Mesenteric fat pad (tissue), 1 donor: ENCODE results near the gene PLEKHB1. TPM values are rescaled to one million over a fixed set of nuclear protein-coding genes. Genes with fewer than 3 reads are reported as not detected.

Experiments
- DNase-seq: peaks from one replicate; pipeline ENCODE4 v3.0.0-alpha.2; 2020; ENCODE audit warnings: low spot score
- total RNA-seq: library from RNA; stranded (reverse); fragmentation: NEBNext Ultra II Directional; extraction: Animal tissue kit (Norgen Biotek cat#: 25700); gene quantifications from one replicate; pipeline ENCODE4 v1.2.1, GENCODE V29; 2021
- donor health status: DM: yes; HTN: yes; CAD: no.

Gene PLEKHB1
- total RNA-seq, 1 donor from 2014 or later, result 0.58 TPM

DNA sequence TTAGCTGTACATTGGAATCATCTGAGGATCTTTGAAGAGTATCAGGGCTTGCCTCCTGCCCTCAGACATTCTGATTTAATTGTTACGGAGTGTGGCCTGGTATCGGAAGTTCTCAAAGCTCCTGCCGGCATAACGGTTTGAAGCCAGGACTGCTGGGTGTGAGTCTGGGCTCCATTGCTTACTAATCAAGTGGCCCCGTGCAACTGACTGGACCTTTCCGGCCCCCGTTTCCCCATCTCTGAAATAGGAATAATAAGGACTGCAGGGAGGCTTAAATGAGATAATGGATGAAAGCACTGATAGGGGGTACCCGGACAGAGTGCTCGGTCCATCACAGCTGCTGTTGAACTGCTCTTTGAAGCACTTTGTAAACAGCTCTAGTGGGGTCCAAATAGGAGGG lies 1.7 kb downstream of the PLEKHB1 start:
- DNase-seq, result no peak

DNA sequence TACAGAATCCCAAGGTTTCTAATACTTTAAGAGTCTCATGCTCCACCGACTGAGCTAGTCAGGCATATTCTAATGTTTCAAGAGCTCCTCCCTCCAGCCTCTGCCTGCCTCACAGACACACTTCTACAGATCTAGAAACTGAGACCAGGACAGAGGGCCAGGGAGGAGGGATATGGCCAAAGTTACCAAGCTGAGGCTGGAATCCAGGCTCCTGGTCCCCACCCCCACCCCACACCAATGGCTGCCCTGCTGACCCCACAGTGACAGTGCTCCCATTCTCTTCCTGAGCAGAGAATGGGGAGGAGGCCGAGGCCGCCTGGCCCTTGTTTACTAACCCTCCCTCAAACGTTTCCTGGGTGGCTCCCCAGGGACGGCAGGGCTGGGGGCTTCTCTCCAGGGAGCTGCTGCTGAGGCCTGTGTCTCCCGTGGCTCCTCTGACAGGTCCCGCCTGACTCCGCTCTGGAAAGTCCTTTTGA lies 2.2 kb downstream of the PLEKHB1 start:
- DNase-seq, result no peak

DNA sequence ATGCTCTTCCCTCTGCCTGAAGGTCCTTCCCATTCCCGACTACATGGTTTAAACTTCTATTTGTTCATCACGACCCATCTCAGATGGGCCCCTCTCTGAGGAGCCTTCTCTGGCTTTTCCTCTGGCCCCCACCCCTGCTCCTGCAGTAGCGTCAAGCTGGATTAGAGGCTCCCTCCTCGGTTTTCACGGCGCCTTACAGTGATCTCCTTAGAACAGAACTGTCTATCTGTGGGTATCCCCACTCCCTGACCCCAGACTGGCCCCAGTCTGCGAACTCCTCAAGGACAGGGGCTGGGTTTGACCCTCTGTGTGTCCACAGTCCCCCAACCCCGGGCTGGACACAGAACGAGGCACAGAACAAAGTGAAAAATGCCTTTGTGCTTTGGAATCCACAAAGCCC lies 2.8 kb downstream of the PLEKHB1 start:
- DNase-seq, result no peak

DNA sequence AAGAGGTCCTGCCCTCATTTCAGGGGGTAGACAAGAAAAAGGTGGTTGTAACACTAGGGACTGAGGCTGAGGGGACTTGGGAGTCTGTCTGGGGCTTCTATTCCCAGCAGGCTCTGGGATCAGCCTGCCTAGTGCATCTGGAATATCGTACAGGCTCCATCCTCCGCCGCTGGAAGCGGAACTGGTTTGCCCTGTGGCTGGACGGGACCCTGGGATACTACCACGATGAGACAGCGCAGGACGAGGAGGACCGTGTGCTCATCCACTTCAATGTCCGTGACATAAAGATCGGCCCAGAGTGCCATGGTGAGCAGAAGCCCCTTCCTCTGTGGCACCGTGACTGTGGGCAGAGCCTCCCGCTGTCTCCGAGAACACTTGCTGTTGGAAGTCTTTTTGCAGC lies 4.0 kb downstream of the PLEKHB1 start:
- no peak for DNase-seq

DNA sequence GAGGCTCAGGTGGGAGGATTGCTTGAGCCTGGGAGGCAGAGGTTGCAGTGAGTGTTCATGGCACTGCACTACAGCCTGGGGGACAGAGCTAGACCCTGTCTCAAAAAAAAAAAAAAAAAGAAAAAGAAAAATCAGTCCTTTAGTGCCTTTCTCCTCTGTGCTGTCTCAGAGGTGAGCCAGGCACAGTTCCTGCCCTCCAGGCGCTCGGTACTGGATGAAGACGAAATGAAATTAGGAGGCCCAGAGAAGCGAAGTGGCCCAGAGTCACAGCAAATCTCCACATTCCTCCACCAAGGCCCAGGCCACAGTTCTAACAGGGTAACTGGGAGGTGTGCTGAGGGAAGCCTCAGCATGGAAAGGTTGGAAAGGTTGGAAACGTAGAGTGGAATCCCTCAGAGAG lies 4.9 kb downstream of the PLEKHB1 start:
- no peak for DNase-seq

DNA sequence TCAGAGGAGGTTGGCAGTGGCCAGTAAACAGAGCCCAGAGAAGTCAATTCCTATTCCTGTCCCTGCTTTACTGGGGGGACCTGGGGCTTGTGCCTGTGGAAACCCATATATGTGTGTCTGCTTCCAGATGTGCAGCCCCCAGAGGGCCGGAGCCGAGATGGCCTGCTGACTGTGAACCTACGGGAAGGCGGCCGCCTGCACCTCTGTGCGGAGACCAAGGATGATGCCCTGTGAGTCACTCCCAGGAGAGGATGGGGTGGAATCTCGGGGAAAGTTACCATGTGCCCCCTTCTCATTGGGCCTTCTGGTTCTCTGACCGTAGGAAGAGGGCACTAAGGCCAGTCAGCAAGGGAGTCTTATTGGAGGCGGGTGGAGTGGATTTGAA lies 5.3 kb downstream of the PLEKHB1 start:
- DNase-seq, result no peak

DNA sequence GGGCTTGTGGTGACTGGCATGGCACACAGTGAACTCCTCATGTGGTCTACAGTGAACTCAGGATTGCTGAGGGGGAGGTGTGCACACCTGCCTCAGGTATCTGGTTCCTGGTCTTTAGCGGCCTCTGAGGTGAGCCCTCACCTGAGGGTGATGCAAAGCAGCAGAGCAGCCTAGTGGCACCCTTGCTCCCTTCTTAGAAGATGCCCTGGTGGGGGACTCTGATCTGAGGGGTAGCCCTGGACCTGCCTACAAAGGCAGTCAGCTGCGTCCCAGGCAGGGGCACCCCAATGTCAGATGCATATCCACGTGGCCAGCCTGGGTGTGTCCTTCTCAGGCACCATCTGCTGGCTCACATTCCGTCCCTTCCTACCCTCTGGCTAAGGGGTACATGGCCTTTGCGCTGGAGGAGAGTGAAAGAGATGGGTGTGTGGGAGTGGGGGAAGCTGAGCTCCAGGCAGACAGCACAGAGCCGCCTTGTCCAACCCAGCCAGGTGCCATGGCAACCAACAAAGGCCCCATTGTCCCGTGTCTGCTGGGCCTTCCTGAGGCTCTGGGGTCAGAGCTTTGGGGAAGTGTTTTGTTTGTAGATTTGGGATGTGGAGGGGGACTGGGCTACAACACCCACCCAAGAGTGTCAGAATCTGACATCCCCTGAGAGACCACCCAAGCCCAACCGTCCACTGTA lies 5.8 kb downstream of the PLEKHB1 start:
- no peak for DNase-seq

DNA sequence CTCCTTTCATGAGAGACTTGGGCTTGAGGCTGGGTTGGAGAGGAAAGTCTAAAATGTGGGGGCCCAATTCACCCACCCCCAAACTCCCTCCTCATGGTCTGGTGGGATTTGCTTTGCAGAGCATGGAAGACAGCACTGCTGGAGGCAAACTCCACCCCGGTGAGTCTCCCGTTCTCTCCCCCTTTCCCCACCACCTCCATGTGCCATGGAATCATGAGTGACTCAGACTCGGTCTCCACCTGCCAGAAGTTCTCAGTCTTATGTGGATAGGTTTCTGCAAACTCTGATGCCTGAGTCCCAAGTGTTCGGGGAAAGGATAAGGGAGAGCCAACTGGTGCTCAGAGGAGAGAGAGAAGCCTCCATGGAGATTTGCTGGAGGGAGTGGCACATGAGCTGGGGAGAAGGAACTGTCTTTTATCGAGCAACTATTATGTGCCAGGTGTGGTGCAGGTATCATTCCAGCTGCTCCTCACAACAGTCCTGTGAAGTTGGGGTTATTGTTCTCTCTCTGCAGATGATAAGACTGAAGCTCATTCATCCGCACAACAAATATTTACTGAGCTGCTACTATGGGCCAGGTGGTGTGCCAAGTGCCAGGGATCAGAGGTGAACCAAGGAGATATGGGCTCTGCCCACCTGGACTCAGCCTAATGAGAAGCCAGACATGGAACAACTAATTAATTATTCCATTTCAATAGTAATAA lies 6.6 kb downstream of the PLEKHB1 start:
- DNase-seq, result peak; percentile 20

DNA sequence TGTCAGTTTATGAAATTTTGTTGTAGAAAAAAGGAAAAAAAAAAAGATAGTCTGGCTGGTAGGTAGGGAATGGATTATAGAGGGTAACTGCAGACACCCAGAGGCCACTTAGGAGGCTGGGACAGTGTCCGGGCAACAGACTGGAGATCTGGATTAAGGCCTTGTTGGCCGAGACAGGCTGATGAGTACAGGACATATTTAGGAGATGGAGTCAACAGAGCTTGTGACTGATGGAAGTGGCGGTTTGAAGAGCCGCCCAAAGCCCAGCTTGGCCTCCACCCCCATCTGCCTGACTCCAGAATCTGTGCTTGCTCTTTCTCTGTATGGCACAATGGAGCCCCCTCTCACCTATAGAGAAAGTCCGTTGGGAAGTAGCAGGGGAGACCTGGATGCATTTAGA lies 7.6 kb downstream of the PLEKHB1 start:
- peak; percentile 53 for DNase-seq

DNA sequence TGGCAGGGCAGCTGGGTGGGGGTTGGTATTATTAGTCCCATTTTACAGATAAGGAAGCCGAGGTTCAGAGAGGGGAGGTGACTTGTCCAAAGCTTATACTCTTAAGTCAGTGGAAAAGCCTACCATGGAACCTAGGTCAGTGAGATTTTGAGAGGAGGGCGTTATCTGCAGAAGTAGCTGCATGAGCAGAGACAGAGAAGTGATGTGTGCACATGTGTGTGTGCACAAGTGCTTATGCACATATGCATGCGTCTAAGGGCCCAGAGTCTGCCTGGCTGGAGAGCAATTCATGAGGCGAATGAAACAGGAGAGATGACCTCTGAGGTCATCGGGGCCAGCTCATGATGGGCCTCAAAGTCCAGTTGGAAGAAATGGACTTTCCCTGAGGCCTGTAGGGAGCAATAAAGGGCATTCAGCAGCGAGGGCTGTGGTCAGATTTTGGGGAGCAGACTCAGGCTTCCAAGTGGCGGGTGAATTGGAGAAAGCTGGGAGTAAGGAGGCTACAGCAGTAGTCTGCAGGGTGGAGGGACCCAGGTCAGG lies 8.2 kb downstream of the PLEKHB1 start:
- no peak for DNase-seq

DNA sequence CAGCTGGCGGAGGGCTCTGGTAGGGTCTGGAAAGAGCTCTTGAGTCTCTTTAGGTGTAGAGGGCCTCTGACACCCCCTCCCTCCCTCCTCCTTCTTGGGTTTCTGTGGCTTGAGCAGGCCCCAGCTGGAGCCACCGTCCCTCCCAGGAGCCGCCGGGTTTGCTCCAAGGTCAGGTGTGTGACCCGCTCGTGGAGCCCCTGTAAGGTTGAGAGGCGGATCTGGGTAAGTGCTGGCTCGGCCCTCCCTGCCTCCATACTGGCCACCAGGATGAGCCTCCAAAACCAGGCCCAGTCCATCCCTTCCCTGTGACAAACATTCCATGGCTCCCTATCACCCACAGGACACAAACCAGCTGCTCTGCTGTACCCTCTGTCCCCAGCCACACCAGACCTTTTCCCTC lies 9.3 kb downstream of the PLEKHB1 start:
- peak; percentile 57 for DNase-seq

DNA sequence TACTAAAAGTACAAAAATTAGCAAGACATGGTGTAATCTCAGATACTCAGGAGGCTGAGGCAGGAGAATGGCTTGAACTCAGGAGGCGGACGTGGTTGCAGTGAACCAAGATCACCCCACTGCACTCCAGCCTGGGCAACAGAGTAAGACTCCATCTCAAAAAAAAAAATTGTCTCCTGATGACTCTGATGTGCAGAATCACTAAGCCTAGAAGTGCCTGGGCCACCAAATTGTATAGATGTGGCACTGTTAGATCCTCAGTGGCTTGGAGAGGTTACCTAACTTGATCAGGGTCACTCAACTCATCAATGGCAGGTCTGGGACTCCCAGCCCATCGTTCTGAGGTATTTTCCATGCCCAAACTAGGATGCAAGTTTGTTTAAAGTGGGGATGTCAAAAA lies 10.6 kb downstream of the PLEKHB1 start:
- DNase-seq, result peak; percentile 2

DNA sequence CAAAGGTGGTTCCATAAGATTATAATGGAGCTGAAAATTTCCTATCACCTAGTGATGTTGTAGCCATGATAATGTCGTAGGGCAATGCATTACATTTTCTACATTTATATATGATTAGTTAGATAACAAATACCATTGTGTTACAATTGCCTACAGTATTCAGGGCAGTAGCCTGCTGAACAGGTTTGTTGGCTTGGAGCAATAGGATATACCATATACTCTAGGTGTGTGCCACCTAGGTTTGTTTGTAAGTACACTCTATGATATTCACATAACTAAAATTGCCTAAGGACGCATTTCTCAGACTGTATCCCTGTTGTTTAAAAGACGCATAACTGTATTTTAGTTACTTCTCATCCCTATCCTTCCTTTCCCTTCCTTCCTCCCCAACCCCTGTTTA lies 13.6 kb downstream of the PLEKHB1 start:
- no peak for DNase-seq

DNA sequence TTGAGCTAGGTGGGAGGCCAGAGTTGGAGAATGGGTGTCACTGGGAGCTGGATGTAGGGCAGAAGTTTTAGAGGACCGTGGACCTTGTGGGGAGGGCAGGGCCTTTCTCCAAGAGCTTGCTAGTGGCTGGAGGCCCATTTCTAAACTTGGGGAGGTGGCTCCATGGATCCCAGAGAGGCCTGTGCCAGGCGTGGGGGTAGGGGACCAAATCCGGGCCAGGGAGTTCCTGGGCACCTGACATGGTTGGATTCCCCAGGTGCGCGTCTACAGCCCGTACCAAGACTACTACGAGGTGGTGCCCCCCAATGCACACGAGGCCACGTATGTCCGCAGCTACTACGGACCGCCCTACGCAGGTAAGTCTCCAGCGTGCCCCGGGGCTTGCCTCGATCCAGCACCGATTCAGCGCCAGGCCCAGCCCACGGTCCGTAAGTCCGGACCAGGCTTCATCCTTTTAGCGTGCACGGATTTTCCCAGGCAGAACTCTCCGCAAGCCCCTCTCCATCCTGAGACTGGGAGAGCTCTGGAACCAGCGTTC lies 14.2 kb downstream of the PLEKHB1 start:
- peak; percentile 84 for DNase-seq

DNA sequence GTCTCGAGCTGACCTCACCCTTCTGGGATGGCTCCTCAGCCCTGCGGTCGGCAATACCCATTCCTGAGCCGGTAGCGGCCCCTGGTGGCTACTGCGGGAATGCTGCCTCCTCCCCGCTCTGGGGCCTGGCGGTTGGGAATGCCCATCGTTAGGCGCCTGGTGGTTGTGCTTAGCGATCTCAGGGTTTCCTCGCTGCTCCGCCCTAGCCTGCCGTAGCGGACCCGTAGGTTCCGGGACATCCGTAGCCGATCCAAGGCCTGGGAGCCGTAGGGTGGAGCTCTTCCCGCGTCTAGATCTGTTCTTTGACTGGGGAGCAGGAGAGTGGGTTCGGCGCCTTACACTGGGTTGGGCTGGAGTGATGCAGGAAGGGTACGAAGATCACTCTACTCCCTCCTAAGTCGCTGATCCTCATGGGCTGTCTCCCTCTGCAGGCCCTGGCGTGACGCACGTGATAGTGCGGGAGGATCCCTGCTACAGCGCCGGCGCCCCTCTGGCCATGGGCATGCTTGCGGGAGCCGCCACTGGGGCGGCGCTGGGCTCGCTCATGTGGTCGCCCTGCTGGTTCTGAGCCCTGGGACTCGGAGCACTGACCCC lies 14.8 kb downstream of the PLEKHB1 start:
- peak; percentile 97 for DNase-seq

DNA sequence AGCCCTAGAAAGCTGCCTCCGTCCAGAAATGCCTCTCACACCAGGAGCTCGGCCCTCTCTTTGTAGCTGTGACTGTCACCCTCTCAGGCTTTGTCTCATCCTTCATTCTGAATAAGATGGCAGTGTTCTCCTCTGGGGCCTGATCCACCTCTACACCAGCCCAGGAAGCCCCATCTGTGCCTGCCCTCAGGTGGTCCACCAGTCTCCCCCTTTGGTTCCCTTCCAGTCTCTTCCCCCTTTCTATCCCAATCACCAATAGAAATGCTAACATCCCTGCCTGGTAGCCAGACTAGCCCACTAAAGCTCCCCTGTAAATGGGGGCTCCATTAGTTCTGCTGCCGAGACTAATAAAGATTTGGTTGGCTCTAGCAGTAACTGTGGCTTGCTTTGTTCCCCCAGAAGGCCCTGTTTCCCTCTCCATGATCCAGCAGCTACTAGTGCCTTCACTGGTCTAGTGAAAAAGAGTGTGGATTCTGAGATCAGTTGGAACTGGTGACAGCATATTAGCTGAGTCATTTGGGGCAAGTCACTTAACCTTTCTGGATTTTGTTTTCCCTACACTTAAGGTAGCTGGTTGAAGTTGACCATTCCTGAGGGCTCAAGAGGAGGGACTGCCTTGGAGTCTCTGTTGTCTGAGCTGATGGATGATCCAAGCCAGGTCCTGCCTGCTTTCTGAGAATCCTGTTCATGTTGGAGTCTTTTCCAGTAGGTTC lies 16.2 kb downstream of the PLEKHB1 start:
- peak; percentile 2 for DNase-seq

DNA sequence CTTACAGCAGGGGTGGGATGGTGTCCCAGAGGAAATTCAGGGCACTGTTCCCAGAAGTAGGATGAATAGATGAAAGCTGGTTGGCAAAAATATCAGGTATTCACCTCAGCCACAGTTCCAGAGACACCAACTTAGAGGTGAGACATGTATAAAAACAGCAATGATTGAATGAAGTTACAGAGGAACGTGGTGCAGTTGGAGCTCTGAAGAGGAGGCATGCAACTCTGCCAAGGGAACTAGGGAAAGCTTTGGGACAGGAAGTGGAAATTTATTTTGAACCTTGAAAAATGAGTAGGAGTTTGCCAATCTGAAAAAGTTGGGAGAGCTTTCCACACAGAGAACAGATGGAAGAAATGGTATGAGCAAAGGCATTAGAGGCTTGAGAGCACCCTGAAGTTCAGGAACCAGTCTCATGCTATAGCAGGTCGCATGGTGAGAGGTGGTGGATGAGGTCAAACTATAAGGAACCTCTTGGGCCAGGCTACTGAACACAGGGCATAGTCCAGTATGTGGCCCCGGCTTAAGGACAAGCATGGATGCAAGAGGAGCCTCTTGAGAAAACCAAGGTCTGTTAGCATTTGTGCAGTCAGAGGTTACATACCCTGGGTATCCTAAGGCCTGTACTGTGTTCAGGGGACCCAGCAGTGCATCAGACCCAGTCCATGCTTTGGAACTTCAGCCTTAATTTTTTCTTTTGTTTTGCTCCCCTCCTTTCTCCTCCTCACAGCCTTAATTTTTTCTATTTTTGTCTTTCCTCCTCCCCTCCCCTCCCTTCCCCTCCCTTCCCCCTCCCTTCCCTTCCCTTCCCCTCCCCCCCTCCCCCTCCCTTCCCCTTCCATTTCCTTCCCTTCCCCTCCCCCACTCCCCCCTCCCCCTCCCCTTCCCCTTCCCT lies 17.5 kb downstream of the PLEKHB1 start:
- DNase-seq, result no peak

DNA sequence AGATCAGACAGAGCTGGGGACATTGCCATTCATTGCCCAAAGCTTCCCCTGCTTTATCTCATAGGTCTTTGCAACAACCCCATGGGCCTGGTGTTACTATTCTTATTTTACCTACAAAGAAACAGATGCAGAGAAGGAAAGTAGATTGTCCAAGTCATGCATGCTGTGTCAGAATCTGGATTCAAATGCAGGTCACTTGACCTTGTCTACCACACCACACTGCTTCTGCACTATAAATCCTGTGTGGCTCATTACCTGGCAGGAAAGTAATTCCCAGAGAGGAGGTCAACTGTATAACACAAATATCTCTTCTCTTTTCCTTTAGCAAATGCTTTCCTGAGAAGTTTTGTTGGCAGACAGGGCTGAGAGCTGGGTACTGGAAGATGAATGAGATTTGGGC lies 18.5 kb downstream of the PLEKHB1 start:
- DNase-seq, result peak; percentile 1

DNA sequence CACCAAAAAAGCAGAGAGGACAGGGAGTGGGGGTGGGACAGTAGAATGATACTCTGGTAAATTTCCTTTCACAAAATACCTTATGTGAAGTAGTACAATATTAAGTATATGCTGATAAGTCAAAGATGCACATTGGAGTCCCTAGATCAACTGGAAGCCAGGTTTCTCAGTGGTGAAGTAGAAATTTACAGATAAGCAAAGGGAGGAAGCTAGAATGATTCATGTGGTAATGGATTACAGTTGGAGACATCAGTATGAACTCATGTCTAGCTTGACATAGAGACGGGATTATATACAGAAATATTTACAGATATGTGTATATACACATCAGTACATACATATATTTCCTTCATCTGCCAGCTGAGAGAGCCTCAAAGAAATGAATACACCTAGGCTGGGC lies 21.5 kb downstream of the PLEKHB1 start:
- no peak for DNase-seq

DNA sequence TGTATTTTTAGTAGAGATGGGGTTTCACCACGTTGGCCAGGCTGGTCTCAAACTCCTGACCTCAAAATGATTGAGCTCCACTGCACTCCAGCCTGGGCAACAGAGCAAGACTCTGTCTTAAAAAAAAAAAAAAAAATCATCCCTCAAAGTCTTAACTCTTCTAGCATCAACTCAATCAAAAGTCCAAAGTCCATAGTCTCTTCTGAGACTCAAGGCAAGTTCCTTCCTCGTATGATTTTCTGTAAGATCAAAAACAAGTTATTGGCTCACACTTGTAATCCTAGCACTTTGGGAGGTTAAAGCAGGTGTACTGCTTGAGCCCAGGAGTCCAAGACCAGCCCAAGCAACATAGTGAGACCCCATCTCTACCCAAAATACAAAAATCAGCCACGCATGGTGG lies 24.4 kb downstream of the PLEKHB1 start:
- DNase-seq, result no peak
